Bone marrow (tissue), 2 donors: ENCODE measurements around the gene RASA2.

ENCODE experiments used
- DNase-seq, 2 donors: peaks; one replicate each; lab custom pipeline; 2025; lab: John Stamatoyannopoulos, UW

RASA2 gene, protein sequence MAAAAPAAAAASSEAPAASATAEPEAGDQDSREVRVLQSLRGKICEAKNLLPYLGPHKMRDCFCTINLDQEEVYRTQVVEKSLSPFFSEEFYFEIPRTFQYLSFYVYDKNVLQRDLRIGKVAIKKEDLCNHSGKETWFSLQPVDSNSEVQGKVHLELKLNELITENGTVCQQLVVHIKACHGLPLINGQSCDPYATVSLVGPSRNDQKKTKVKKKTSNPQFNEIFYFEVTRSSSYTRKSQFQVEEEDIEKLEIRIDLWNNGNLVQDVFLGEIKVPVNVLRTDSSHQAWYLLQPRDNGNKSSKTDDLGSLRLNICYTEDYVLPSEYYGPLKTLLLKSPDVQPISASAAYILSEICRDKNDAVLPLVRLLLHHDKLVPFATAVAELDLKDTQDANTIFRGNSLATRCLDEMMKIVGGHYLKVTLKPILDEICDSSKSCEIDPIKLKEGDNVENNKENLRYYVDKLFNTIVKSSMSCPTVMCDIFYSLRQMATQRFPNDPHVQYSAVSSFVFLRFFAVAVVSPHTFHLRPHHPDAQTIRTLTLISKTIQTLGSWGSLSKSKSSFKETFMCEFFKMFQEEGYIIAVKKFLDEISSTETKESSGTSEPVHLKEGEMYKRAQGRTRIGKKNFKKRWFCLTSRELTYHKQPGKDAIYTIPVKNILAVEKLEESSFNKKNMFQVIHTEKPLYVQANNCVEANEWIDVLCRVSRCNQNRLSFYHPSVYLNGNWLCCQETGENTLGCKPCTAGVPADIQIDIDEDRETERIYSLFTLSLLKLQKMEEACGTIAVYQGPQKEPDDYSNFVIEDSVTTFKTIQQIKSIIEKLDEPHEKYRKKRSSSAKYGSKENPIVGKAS

DNA sequence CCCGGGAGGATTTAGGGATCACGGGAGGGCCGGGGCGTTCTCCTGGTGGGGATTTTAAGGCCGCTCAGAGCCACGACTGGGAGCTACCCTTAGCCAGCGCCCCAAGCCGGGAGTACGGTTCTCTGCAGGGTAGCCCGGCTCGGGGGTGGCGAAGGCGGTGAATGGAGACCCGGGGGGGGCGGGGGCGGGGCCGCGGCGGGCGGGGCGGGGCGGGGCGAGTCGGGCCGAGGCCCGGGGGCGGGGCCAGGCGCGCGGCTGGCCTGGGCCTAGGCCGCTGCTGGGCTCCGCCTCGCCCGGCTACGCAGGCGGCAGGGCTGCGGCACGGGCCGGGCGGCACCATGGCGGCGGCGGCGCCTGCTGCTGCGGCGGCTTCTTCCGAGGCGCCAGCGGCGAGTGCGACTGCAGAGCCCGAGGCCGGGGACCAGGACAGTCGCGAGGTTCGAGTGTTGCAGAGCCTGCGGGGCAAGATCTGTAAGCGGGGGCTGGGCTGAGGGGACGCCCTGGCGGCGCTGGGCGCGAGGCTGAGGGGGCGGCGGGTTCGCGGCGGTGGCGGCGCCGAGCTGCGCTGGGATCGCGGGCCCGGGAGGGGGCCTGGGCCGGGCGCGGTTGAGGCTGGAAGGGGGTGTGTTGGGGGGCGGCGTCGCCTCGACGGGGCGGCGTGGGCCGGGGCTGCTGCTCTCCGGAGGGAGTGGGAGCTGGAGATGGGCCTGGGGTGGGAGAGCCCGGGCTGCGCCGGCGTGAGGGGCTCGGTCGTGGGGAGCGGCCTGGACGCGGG is at the start of gene RASA2:
RASA2 (plus strand) TSS at position 282 of the 775 bp plus-strand sequence; CDS start at position 339, 57 bp downstream.
- peak; percentile 9 to 62 for DNase-seq

- DNase-seq, result no peak
These were observed 47.2 kb upstream of the RASA2 start for GRCh38 chr3:141439589-141439988.

- DNase-seq, result no peak
These were observed 45.9 kb upstream of the RASA2 start for GRCh38 chr3:141440942-141441341.

- DNase-seq, result peak; percentile 16 to 89
These were observed 45.2 kb upstream of the RASA2 start for GRCh38 chr3:141441381-141442364.

DNA sequence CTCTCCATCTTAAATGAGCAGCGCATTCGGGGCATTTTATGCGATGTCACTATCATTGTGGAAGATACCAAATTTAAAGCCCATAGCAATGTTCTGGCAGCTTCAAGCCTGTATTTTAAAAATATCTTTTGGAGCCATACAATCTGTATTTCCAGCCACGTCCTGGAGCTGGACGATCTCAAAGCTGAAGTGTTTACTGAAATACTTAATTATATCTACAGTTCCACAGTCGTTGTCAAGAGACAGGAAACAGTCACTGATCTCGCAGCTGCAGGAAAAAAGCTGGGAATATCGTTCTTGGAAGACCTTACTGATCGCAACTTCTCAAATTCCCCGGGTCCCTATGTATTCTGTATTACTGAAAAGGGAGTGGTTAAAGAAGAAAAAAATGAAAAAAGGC is 44.4 kb upstream of the RASA2 start:
- DNase-seq, result no peak

DNA sequence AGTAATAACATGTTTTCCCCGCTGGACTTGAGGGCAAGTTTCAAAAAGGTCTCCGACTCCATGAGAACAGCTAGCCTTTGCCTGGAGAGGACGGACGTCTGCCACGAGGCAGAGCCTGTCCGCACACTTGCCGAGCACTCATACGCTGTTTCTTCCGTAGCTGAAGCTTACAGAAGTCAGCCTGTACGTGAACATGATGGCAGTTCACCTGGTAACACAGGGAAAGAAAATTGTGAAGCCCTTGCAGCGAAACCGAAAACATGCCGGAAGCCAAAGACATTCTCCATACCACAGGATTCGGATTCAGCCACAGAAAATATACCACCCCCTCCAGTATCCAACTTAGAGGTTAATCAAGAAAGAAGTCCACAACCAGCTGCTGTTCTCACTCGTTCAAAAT is 43.9 kb upstream of the RASA2 start:
- no peak for DNase-seq

GRCh38 chr3:141444586-141445285 is 42.1 kb upstream of the RASA2 start:
- no peak for DNase-seq

DNA sequence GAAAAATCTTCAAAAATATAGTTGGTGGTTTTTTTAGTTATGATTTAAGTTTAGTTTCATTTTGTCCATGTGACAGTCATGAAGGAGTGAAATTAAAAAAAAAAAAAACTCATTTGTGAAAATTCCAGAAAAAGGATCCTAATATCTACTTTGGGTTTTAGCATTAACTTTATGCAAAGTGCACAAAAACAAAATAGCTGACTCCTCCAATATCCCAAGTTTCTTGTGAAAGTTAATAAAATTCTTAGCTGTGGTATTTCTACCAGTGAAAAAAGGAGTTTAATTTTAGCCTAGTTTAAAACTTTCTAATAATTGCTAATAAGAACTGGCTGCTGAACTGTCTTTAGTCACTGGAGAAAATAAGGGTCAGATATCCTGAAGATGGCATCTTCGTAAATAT is 40.8 kb upstream of the RASA2 start:
- DNase-seq, result no peak

- DNase-seq, result no peak
These were observed 40.1 kb upstream of the RASA2 start for GRCh38 chr3:141446737-141447136.

GRCh38 chr3:141447383-141447782 is 39.4 kb upstream of the RASA2 start:
- no peak for DNase-seq

GRCh38 chr3:141448606-141449220 is 38.1 kb upstream of the RASA2 start:
- no peak for DNase-seq

DNA sequence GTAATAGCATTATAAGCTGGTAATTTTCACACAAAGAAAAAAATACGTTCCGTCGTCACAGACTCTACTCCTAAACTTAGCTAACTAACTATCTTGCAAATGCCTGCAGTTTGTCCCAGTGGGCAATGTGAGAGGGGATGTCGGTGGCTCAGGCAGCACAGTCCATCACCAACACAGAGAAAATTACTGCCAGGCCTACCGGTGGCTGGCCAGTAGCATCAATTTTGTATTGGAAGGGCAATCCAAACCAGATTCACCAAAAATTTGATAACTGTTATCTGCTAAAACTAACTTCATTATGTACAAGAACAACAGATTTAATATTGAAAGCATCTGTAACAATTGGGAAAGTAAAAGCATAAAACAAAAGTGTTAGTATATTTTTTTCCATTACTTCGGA is 37.4 kb upstream of the RASA2 start:
- DNase-seq, result no peak

- DNase-seq, result no peak
These were observed 36.0 kb upstream of the RASA2 start for GRCh38 chr3:141450727-141451375.

- peak in 1 of 2 donors; percentile 89 for DNase-seq
These were observed 34.8 kb upstream of the RASA2 start for GRCh38 chr3:141452045-141452444.

DNA sequence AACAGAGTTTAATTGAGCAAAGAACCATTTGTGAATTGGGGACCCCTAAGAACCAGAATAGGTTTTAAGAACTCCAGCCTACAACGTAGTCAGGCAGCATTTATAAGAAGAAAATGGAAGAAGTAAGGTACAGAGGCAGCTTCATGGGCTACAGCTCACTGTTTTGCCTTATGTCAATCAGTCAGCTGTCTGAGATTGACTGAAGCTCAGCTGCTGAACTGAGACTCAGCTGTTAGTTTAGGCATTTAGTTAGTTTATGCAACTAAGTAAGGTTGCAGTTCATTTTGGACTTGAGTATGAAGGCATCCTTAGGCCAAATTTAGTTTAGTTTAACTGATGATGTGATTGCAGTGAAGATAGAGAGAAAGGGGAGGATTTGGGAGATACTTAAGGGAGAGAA is 34.1 kb upstream of the RASA2 start:
- DNase-seq, result no peak

DNA sequence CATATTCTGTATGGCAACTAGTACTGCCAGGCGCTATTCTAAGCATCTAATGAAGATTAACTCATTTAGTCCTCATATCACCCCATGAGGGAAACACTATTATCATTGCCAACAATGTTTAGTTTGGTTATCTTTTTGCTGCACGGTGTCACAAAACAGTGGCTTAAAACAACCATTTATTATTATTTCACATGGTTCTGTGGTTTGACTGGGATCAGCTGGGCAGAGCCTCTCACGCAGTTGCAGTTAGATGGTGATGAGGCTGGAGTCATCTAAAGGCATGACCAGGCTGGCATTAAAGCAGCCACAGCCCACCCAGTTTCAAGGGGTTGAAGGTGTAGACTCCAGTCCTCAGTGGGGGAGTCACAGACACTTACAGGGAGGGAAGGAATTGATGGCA is 32.8 kb upstream of the RASA2 start:
- DNase-seq, result no peak

GRCh38 chr3:141454906-141455602 is 31.8 kb upstream of the RASA2 start:
- peak in 1 of 2 donors; percentile 64 for DNase-seq

GRCh38 chr3:141455603-141456300 is 31.1 kb upstream of the RASA2 start:
- DNase-seq, result no peak
